DMS153 treated with DMSO at 0.1 percent for 48 hours (cell line): Measurements from ENCODE around the gene ATRIP.
"Not testable (repeated sequence)": the region's sequence is repeated elsewhere in the genome, so short reads cannot be mapped to it uniquely, and the experiment has no call there.

Source experiments
- DNase-seq: peaks from one replicate; lab custom pipeline; 2025; ENCODE audit not compliant: unreplicated experiment; lab: John Stamatoyannopoulos, UW

The ATRIP gene

DNA sequence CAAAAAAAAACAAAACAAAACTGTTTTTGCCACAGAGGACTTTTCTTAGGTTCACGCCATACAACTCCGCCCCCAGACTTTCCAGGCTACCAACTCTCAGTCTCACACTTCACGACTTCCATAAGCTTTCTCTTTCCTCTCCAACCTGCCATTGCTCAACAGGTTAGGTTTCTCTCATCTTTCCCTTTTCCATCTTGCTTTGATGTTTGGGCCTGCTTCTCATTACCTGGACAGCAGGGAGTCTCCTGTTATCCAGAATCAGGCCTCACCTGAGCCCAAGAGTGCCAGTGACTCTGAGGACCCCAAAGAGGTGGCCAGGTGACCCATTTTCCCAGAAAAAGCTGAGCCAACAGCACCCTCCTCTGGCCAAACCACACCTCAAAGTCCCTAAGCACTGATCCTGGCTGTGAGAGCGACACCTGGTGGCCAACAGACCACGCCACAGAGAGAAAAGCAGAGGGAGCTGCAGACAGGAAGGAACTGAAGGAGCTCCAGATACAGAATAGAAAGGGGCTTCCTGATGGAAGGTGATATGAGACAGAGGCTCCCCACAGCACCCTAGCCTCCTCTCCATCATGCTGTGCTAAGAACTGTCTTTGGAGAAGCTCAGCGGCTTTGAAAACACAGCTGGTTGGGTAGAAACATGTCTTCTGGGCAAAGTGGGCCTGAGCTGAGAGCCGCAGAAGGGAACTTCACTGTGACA, 10.6 kb upstream of the ATRIP start:
- peak; percentile 10 for DNase-seq

GRCh38 chr3:48436477-48436787, 10.1 kb upstream of the ATRIP start:
- DNase-seq = no peak

- DNase-seq = no peak
These were observed 9.7 kb upstream of the ATRIP start for GRCh38 chr3:48436855-48437254.

DNA sequence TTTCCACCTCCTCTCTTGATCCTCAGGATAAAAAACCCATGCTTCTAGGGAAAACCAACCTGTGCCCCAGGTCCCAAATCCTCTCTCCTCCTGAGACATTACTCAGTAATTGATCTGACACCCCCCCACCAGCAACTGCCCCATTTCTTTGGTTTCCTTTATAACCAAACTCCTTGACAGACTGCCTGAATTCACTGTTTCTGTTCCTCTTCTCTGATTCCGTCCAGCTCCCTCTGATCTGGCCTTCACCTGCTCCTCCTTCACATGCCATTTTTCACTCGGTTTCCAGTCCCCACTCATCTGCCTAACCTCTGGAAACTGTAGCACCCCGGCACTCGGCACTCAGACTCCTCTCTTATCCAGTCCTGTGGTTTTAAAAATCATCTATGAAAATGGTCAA, 8.7 kb upstream of the ATRIP start:
- no peak for DNase-seq

GRCh38 chr3:48439820-48440589, 6.5 kb upstream of the ATRIP start, which contains the start of the genes CCDC51 and TMA7:
Gene CCDC51, minus strand, starts transcription at chr3:48440119. Its CDS starts 4,991 bp downstream, at chr3:48435128.
Gene TMA7, plus strand, starts transcription at chr3:48440257. Its CDS starts 40 bp downstream, at chr3:48440297.
- peak; percentile 61 for DNase-seq

DNA sequence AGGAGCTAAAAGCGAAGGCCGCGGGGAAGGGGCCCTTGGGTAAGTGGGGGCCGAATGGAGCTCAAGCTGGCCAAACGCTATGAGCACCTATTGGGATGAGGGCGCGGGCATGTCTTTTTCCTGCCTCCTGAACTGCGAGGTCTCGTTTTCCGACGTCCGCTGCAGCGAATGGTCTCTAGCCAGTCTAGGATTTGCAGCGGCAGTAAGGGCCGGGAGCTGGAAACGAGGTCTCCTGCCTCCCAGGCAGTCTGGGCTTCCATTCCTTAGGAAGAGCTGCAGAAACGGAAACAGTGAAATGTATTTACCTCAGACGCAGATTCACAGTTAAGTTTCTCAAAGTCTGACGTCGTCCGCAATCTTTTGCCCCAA, 6.0 kb upstream of the ATRIP start:
- no peak for DNase-seq

- no peak for DNase-seq
These were observed 4.6 kb upstream of the ATRIP start for GRCh38 chr3:48441940-48442339.

DNA sequence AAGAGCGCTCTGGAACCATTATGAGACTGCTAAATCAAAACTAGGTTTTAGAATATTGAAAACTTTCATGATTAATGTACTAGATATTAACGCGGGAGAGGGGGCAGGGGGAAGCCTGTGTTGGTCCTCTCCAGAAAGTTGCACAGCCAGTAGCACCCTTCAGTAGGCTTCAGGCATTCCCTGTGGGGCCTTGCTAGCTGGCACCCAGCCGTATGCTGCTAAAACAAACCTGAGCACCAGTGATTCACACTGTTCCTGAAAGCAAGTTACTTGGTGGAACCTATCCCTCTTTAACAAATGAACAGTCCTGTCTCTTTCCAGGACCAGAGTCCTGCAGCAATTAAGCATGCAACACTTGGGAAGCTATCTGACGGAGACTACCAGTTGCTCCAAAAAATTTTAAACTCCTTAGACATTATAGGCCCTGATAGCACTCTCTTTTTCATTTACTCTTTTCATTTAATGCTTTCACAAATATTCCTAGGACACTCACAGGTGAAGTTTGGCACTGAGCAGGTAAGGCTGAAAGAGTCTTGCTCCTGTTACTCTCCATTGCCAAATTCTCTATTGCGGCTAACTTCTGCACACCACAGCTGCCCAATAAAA, 1.2 kb upstream of the ATRIP start:
- DNase-seq = no peak

- no peak for DNase-seq
These were observed 503 bp upstream of the ATRIP start for GRCh38 chr3:48446043-48446424.

DNA sequence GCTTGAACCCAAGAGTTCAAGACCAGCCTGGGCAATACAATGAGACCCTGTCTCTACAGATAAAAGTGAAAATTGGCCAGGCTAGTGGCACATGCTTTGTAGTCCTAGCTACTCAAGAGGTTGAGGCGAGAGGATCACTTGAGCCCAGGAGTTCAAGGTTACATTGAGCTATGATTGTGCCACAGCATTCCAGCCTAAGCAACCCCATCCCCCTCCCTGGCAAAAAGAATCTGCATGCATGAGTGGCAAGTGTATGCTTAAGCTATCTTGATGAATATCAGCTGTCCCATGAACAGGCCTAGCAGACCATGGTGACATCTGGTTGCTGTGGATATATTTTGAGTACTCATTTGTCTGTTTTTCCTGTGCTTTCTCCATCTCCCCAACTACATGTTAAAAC, 4.7 kb downstream of the ATRIP start:
- DNase-seq = no peak

DNA sequence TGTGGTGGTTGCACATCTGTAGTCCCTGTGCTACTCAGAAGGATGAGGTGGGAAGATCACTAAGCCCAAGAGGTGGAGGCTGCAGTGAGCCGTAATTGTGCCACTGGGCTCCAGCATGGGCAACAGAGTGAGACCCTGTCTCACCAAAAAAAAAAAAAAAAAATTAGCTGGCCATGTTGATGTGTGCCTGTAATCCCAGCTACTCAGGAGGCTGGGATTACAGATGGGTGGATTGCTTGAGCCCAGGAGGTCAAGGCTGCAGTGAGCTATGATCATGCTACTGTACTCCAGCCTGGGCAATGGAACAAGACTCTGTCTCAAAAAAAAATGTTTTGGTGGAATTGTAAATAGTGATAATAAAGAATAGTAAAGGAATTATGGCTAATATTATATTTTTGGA, 9.9 kb downstream of the ATRIP start:
- DNase-seq = no peak

- no peak for DNase-seq
These were observed 12.8 kb downstream of the ATRIP start for GRCh38 chr3:48459331-48459730.

DNA sequence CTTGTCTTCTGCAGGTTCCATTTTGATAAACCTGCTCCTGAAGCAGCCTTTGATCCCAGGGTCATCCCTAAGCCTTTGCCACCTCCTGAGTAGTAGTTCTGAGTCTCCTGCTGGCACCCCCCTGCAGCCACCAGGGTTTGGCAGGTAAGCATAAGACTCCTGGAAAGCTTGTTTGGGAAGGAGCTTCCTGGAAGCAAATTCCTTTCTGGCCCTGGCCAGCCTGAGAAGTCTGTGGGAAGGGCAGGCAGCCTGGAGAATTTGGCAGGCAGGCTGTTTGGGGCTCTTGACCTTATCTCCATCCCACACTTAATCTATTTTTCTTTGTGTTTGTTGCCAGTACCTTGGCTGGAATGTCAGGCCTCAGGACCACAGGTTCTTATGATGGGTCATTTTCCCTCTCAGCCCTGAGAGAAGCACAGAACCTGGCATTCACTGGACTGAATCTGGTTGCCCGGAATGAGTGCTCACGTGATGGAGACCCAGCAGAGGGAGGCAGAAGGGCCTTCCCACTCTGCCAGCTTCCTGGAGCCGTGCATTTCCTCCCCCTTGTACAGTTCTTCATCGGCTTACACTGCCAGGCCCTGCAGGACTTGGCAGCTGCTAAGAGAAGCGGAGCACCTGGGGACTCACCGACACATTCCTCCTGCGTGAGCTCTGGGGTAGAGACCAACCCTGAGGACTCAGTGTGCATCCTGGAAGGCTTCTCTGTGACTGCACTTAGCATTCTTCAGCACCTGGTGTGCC, 13.4 kb downstream of the ATRIP start:
- no peak for DNase-seq

GRCh38 chr3:48460517-48460902, 14.0 kb downstream of the ATRIP start:
- DNase-seq = no peak

DNA sequence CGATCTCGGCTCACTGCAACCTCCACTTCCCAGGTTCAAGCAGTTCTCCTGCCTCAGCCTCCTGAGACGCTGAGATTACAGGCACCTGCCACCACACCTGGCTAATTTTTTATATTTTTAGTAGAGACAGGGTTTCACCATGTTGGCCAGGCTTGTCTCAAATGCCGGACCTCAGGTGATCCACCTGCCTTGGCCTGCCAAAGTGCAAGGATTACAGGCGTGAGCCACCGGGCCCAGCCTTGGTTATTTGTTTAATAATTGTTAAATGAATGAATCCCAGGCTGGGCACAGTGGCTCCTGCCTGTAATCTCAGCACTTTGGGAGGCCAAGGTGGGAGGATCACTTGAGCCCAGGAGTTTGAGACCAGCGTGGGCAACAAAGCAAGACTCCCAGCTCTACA, 15.2 kb downstream of the ATRIP start:
- not testable (repeated sequence) for DNase-seq

DNA sequence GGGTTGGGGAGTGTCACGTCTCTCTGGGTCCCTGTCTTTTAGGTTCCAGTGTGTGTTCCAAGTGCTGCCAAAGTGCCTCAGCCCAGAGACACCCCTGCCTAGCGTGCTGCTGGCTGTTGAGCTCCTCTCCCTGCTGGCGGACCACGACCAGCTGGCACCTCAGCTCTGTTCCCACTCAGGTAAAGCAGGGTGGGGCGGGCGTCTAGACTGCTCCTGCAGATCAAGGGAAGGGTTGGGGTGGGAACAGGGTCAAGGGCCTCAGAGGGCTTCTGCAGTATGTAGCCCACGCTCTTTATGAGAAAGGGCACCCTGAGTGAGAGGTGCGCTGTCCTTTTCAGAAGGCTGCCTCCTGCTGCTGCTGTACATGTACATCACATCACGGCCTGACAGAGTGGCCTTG, 17.2 kb downstream of the ATRIP start:
- no peak for DNase-seq

DNA sequence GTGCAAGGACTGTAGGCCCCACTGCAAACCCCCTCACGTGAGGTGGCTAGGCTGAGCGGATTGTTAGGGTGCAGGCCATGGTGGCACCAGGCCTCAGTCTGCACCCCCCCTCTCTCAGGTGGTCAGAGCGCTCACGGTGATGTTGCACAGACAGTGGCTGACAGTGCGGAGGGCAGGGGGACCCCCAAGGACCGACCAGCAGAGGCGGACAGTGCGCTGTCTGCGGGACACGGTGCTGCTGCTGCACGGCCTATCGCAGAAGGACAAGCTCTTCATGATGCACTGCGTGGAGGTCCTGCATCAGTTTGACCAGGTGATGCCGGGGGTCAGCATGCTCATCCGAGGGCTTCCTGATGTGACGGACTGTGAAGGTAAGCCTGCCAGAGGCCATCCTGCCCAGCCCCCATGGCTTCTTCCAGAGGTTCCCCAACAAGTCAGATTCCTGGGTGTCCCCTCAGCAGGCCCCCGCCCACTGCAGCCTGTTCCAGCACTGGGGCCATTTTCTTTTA, 18.2 kb downstream of the ATRIP start:
- DNase-seq = no peak

DNA sequence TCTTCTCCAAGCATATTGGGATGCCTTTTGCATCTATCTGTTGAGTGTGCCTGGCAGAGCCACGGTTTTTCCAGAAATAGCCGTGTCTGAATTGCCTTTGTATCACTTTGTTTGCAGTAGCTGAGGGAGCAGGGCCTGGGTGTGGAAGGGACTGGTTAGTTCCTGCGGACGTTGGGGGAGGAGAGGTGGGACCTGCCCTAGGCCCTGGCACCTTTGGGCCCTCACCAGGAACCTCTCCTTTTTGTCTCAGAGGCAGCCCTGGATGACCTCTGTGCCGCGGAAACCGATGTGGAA, 18.6 kb downstream of the ATRIP start:
- no peak for DNase-seq

- DNase-seq = peak; percentile 44
These were observed 19.2 kb downstream of the ATRIP start for GRCh38 chr3:48465531-48466378.

- peak; percentile 1 for DNase-seq
These were observed 20.0 kb downstream of the ATRIP start for GRCh38 chr3:48466386-48467109.
